GM18502 (cell line): ENCODE measurements around the gene GLIS1.

Source experiments
- ATAC-seq: cut with Tn5 transposase; IDR thresholded peaks from one replicate; pipeline ENCODE4 v1.9.1; 2021; ENCODE audit warnings: mild to moderate bottlenecking; ENCODE audit not compliant: unreplicated experiment, poor library complexity

Gene GLIS1

GRCh38 chr1:53622531-53622930 is 116.4 kb downstream of the GLIS1 start:
- no peak for ATAC-seq

- ATAC-seq = no peak
These were observed 117.8 kb downstream of the GLIS1 start for GRCh38 chr1:53621144-53621543.

GRCh38 chr1:53620061-53620855 is 118.7 kb downstream of the GLIS1 start:
- no peak for ATAC-seq

GRCh38 chr1:53619367-53620060 is 119.5 kb downstream of the GLIS1 start:
- ATAC-seq = no peak

- no peak for ATAC-seq
These were observed 120.2 kb downstream of the GLIS1 start for GRCh38 chr1:53618500-53619366.

- ATAC-seq = no peak
These were observed 121.0 kb downstream of the GLIS1 start for GRCh38 chr1:53617851-53618499.

GRCh38 chr1:53617382-53617781 is 121.6 kb downstream of the GLIS1 start:
- ATAC-seq = no peak

- no peak for ATAC-seq
These were observed 122.0 kb downstream of the GLIS1 start for GRCh38 chr1:53616927-53617326.

GRCh38 chr1:53616511-53616910 is 122.5 kb downstream of the GLIS1 start:
- ATAC-seq = no peak

- no peak for ATAC-seq
These were observed 123.9 kb downstream of the GLIS1 start for GRCh38 chr1:53615101-53615500.

- no peak for ATAC-seq
These were observed 124.5 kb downstream of the GLIS1 start for GRCh38 chr1:53614231-53615021.

- no peak for ATAC-seq
These were observed 130.3 kb downstream of the GLIS1 start for GRCh38 chr1:53608676-53609075.

GRCh38 chr1:53608071-53608470 is 130.9 kb downstream of the GLIS1 start:
- ATAC-seq = no peak

- no peak for ATAC-seq
These were observed 132.3 kb downstream of the GLIS1 start for GRCh38 chr1:53606651-53607051.

GRCh38 chr1:53606197-53606596 is 132.8 kb downstream of the GLIS1 start:
- no peak for ATAC-seq

- ATAC-seq = no peak
These were observed 133.8 kb downstream of the GLIS1 start for GRCh38 chr1:53605181-53605580.

GRCh38 chr1:53604291-53604919 is 134.6 kb downstream of the GLIS1 start:
- no peak for ATAC-seq

- no peak for ATAC-seq
These were observed 135.5 kb downstream of the GLIS1 start for GRCh38 chr1:53603431-53603830.
